Lung (tissue), 12 donors: Measurements from ENCODE around the gene XXYLT1. TPM values are rescaled to one million over a fixed set of nuclear protein-coding genes. Genes with fewer than 3 reads are reported as not detected.
A peak's percentile ranks its signal among the peaks of the same experiment; 100 is the strongest.

Source experiments
- ATAC-seq: fragments of 200-7000 bp; cut with Tn5 transposase; one replicate; pipeline ENCODE4 v1.9.1; 2020; ENCODE audit warnings: moderate number of reproducible peaks; ENCODE audit not compliant: insufficient read depth, low FRiP score
- DNase-seq, 3 donors: peaks; one replicate each; pipeline ENCODE4 v3.0.0-alpha.2; 2013 to 2017
- H3K27ac ChIP-seq, 2 donors: one replicate each; pipeline ENCODE4 v1.5.1; 2013; ENCODE audit warnings: mild to moderate bottlenecking in 2 of 2, moderate library complexity in 2 of 2, control low read depth in 1 of 2, inconsistent platforms in 1 of 2, low read depth in 1 of 2, low read length in 1 of 2
- H3K27me3 ChIP-seq, 3 donors: one replicate each; pipeline ENCODE4 v1.5.1; 2013; ENCODE audit warnings: low read length in 2 of 3; ENCODE audit not compliant: control insufficient read depth in 3 of 3, insufficient read depth in 3 of 3
- H3K36me3 ChIP-seq, 4 donors: one replicate each; pipeline ENCODE4 v1.5.1; 2013; ENCODE audit warnings: low read length in 4 of 4, mild to moderate bottlenecking in 1 of 4, moderate library complexity in 1 of 4; ENCODE audit not compliant: control insufficient read depth in 4 of 4, insufficient read depth in 4 of 4
- H3K4me1 ChIP-seq, 5 donors: one replicate each; pipeline ENCODE4 v1.5.1; 2013; ENCODE audit warnings: low read length in 5 of 5, mild to moderate bottlenecking in 2 of 5, moderate library complexity in 1 of 5; ENCODE audit not compliant: control insufficient read depth in 5 of 5, insufficient read depth in 5 of 5
- H3K4me3 ChIP-seq: one replicate; pipeline ENCODE4 v1.5.1; 2013; ENCODE audit warnings: mild to moderate bottlenecking, control low read depth, moderate library complexity
- H3K9ac ChIP-seq, 2 donors: one replicate each; pipeline ENCODE4 v1.5.1; 2013; ENCODE audit warnings: low read length in 2 of 2, control low read depth in 1 of 2; ENCODE audit not compliant: insufficient read depth in 1 of 2
- H3K9me3 ChIP-seq, 4 donors: one replicate each; pipeline ENCODE4 v1.5.1; 2013; ENCODE audit warnings: low read length in 3 of 4, mild to moderate bottlenecking in 1 of 4, moderate library complexity in 1 of 4; ENCODE audit not compliant: control insufficient read depth in 4 of 4, insufficient read depth in 3 of 4
- WGBS, 2 donors: extraction: QIAGEN DNeasy Blood & Tissue Kit; methylation state at CpG; one replicate each; pipeline ENCODE4 v1.1.7; 2013; 5-methylcytosine and 5-hydroxymethylcytosine counted together
- polyA plus RNA-seq, 2 donors: library from polyadenylated mRNA; stranded (reverse); fragments of 200-250 nt; gene quantifications; one replicate each; pipeline ENCODE4 v1.2.1, GENCODE V29; 2013
- total RNA-seq, 2 donors: library from RNA; depleted of rRNA in 1 of 2; stranded (reverse); fragments of >200 nt in 1 of 2; gene quantifications; one replicate each; pipeline ENCODE4 v1.2.1, GENCODE V29; 2014 to 2021
- TF ChIP-seq, protein P1 (sequence below): IDR thresholded peaks from 2 replicates; pipeline ENCODE4 v1.5.1; 2012; ENCODE audit warnings: mild to moderate bottlenecking; ENCODE audit errors: control extremely low read depth, extremely low read depth
- donor health status: control.
- donor health status: control.
- donor health status: Bipolar disorder and iron deficiency.
- donor health status: healthy.
- donor health status: DM: yes; HTN: yes; CAD: no.

XXYLT1 gene
- total and polyA plus RNA-seq, 4 donors: 4.7 to 15.4 (median 11.4) TPM

DNA sequence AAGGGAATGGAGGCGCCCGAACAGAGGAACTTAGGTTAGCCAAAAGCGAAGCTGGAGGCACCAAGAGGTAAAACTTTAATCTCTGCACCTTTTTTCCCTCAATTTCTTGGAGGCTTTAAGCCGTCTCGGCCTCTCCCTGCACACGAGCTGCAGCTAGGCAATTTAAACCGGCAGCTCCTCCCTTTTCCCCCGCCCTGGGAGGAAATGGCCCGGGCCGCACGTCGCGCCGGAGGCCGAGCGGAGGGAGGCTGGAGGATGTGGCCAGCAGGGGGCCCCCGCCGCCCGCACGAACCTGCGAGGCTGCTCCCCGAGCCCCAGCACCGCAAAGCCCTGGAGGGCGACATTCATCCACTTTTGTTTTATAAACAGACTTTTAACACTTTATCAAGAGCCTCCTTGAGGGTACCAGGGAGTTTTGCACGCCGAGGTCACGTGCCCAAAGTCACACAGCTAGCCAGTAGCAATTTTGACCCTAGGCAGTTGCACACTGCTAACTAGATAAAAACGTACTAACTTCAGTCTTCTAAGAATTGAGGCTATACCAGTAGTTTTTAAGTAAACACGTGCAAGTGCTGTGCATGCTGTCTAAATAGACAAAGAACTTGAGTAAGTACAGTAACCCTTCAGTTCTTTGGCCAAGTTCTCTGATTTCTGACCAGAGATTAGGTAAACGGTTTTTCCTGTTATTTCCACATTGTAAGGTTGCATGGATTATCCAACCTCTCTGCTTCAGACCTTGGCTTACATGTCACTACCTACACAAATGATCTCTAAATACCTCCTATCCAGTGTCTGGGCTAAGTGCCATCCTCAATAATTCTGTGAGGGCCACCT lies 668 bp upstream of the XXYLT1 start:
- H3K9ac ChIP-seq: peak overlapping the region in 1 of 2 donors; percentile 1
- 0 to 1% methylated on average over 30 of the region's 30 CpGs for WGBS, 2 donors
- peaks cover 0 to 20% (median 4%) of the 10 kb centered on the region in 5 donors for H3K4me1 ChIP-seq
- DNase-seq (peak; percentile 94 to 95 (median 94)), ATAC-seq (peak; percentile 86)
- H3K9me3 ChIP-seq: no peaks in the 10 kb centered on the region
- H3K27me3 ChIP-seq: no peaks in the 10 kb centered on the region
- TF ChIP-seq, protein P1, sequence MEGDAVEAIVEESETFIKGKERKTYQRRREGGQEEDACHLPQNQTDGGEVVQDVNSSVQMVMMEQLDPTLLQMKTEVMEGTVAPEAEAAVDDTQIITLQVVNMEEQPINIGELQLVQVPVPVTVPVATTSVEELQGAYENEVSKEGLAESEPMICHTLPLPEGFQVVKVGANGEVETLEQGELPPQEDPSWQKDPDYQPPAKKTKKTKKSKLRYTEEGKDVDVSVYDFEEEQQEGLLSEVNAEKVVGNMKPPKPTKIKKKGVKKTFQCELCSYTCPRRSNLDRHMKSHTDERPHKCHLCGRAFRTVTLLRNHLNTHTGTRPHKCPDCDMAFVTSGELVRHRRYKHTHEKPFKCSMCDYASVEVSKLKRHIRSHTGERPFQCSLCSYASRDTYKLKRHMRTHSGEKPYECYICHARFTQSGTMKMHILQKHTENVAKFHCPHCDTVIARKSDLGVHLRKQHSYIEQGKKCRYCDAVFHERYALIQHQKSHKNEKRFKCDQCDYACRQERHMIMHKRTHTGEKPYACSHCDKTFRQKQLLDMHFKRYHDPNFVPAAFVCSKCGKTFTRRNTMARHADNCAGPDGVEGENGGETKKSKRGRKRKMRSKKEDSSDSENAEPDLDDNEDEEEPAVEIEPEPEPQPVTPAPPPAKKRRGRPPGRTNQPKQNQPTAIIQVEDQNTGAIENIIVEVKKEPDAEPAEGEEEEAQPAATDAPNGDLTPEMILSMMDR: peak; percentile 83
- no peaks in the 10 kb centered on the region for H3K36me3 ChIP-seq
- peak overlapping the region; percentile 69 for H3K4me3 ChIP-seq
- H3K27ac ChIP-seq: peak overlapping the region; percentile 86

DNA sequence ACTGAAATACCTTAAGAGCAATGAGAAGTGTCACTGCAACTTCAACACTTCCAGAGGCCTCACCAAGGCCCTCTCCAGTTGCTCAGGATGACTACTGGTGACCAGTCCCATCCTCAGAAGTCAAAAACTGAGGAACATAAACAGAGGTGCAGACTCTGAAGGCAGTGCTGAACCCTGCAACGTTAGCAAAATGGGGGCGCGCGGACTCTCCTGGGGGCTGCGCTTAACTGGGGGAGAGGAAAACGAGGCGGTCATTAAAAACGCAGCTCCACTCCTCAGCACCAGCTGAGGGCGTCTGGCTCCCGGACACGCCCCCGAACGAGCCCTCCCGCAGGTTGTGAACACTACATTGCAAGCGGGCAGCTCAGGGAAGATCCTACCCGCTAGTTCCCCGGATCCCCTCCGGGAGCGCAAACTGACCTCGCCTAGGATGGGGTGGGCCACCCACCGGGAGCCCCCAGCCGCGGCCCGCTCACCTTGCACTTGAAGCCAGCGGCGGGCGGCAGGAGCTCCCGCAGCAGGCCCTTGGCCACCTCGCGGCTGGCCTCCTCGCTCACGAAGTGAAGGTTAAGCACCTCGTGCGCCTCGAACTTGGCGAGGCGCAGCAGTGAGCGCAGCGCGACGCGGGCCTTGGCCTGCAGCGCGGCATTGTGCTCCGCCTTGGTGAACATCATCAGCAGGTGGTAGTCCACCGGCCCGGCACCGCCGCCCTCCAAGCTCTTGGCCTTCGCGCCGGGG lies 711 bp downstream of the XXYLT1 start:
- TF ChIP-seq, protein P1: no peak
- Histone ChIP-seq H3K4me3 (peak overlapping the region; percentile 90), H3K9ac (no peak overlapping the region), H3K9me3 (no peaks in the 10 kb centered on the region), H3K4me1 (peaks cover 0 to 20% (median 4%) of the 10 kb centered on the region in 5 donors), H3K27me3 (no peaks in the 10 kb centered on the region), H3K27ac (peak overlapping the region; percentile 43 to 86), H3K36me3 (peaks cover 0 to 4% (median 0%) of the 10 kb centered on the region in 4 donors)
- ATAC-seq (no peak), DNase-seq (peak; percentile 32 to 47 (median 41))
- 1% methylated on average over 51 to 52 of the region's 52 CpGs for WGBS, 2 donors

DNA sequence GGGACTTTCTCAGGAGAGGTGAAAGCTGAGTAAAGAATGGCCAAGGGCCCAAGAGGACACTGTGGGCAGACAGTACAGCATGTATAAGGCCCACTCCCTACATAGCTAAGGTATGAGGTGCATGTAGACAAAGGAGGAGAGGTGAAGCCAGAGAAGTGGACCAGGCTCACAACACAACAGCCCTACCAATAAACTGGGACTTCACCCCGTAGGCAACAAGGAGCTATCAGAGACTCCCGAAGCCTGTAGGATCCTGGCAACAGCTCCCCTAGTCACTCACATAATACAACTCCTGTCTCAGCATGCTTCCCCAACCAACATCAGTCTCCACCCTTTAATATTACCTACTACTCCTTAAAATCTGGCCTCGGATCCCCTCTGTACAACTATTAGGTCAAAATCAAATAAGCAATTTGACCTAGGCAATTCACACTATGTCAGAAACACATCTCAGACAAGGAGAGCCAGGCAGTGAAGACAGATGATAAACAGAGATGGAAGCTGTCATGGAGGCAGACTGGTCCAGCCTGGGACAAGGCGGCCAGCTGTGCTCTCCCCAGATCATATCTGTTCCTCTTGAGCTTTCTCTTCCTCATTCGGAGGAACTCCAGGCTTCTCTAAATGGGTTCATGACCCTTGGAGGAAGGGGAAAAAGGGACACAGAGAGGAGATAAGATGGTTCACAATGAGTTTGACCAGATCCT lies 1.4 kb downstream of the XXYLT1 start:
- 66 to 68% methylated on average over 5 of the region's 5 CpGs for WGBS, 2 donors
- Histone ChIP-seq H3K9me3 (no peaks in the 10 kb centered on the region), H3K4me3 (peak overlapping the region; percentile 90), H3K9ac (no peak overlapping the region), H3K27ac (no peak overlapping the region), H3K36me3 (peaks cover 0 to 4% (median 0%) of the 10 kb centered on the region in 4 donors), H3K27me3 (no peaks in the 10 kb centered on the region), H3K4me1 (peaks cover 0 to 20% (median 4%) of the 10 kb centered on the region in 5 donors)
- no peak for ATAC-seq
- TF ChIP-seq, protein P1: no peak
- DNase-seq: no peak
